Measurements from ENCODE around the gene GRIP2.

Gene GRIP2

DNA sequence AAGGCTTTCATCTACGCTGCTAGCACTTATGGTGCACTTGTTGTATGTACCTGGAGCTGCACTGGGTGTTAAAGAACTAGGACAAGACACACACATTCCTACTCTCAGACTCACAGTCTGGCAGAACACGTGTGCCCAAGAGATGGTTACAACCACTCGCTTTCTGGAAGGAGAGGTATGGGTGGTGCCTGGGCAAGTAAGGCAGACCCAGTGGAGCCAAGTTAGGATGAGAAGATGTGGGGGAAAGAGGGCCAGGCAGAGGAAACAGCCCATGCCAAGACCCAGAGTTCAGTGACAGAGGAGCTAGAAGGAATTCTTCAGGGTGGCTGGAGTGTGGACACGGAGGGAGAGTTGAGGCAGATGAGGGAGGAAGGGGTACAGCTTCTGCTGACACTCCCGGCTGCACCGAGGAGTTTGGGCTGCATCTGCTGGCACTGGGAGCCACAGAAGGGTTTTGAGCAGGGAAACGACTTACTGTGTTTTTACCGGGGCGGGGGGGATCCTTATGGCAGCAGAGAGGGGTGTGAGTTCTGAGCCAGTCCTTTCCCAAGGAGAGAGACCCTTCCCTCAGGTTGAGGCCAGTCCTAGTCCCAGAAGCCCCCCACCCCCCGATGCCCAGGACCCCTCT lies 59.0 kb downstream of the GRIP2 start:
- TF ChIP-seq, protein P1, sequence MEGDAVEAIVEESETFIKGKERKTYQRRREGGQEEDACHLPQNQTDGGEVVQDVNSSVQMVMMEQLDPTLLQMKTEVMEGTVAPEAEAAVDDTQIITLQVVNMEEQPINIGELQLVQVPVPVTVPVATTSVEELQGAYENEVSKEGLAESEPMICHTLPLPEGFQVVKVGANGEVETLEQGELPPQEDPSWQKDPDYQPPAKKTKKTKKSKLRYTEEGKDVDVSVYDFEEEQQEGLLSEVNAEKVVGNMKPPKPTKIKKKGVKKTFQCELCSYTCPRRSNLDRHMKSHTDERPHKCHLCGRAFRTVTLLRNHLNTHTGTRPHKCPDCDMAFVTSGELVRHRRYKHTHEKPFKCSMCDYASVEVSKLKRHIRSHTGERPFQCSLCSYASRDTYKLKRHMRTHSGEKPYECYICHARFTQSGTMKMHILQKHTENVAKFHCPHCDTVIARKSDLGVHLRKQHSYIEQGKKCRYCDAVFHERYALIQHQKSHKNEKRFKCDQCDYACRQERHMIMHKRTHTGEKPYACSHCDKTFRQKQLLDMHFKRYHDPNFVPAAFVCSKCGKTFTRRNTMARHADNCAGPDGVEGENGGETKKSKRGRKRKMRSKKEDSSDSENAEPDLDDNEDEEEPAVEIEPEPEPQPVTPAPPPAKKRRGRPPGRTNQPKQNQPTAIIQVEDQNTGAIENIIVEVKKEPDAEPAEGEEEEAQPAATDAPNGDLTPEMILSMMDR (IDR thresholded peaks at IDR 0.05): no peak

DNA sequence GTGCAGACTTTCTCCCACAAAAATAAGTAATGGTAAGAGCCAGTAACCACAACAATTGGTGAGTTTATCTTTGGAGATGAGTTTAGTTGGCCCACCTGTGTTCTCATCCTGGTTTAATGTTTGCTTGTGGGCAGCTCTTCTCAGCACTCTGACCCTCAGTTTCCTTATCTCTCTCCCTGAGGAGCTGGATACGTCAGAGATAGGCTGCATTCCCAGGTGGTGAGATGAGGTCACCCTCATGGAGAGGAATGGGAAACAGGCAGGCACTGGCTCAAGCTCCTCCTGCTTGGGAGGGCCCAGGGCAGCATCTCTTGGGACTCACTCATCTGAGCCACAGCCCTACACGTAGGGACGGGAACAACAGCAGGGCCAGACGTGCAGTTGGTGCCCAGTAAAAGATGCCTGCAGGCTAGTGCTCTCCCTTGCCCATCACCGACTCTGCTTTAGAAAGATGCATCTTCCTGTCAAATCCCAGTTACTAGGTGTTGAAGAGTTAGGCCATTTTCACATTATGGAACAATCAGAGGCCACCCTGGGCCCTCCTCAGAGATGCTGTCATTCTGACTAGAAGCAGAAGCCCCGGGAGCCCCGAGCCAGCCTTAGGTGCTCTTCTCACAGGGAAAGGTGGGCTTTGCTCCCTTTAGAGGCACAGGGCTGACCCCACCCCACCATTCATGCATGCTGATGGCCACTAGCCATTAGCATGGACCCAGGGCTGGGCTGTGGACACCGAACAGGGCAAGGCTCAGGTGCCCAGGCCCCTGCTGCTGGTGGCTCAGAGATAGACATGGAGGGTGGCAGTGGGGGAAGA lies 59.7 kb downstream of the GRIP2 start:
- TF ChIP-seq, protein P1 (IDR thresholded peaks at IDR 0.05): no peak

DNA sequence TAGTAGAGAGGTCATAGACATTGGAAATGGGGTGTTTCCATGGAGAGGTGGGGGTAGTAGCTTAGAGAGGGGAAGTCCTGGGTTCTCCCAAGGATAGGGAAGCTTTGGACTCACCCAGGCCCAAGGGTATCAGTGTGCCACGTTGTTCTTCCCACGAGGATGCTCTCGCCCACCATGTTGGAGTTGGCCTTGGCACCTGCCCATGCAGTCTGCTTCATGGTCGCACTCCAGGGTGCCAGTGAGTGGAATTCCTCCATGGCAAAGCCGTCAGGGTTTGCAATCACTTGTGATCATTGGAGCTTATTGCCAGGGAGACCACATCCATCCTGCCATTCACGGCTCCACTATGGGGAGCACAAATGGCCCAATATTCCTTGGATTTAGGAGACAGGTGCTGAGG lies 60.6 kb downstream of the GRIP2 start:
- TF ChIP-seq, protein P1 (IDR thresholded peaks at IDR 0.05): no peak

GRCh38 chr3:14478956-14479550 lies 61.1 kb downstream of the GRIP2 start:
- TF ChIP-seq, protein P1 (IDR thresholded peaks at IDR 0.05): no peak

DNA sequence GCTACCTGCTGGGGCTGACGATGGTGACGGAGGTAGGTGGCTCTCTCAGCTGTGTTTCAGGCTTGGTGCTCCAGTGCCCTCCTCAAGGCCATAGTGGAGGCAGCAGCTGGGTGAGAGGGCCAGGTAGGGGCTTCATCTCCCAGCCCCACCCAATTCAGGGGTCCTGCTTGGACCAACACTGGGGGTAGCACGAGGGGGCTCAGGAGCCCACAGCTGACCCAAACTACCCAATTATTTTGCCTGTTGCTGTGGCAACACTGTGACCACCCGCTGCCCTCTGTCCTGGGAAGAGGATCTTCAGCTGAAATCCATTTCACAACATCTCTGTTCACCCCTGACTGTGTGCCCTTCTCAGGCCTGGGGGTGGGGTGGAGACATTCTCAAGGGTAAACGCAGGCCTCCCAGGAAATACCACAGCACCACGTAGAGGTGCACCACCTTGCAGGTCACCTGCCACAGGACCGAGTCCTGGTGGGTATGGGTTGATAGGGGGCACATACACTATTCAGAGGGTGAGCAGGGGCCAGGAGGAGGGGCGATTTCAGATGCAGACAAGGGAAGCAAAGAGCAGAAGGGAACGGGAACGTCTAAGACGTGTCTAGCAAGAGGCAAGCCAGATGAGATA lies 62.7 kb downstream of the GRIP2 start:
- TF ChIP-seq, protein P1 (IDR thresholded peaks at IDR 0.05): no peak

DNA sequence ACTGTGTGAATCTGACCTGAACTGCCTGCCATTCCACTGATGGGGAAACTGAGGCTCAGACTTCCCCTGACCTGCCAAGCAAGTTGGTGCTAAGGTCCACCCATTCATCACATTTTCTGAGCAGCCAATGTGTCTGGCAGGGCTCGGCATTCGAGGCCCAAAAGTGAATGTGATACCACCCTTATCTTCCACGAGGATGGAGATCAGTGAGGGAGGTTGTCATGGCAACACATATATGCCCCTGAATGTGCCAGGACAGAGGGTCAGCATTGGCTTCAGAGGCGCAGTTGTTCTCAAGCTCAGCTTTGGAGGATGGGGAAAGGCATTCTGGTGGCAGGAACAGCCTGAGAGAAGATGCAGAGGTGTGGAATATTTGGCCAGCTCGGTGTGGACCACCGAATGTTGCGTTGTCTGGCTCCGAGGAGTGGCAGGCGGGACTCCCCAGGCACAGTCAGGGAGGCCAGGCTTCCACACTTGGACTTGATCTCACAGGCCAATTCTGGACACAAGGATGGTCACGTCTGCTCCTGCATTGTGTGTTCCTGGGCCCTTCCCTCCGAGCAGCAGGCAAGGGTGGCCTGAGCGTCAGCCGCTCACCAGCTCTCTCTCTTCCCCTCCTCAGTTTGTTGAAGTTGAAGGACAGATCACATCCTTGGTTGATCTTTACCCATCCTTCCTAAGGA lies 63.4 kb downstream of the GRIP2 start:
- TF ChIP-seq, protein P1 (IDR thresholded peaks at IDR 0.05): no peak

- TF ChIP-seq, protein P1 (IDR thresholded peaks at IDR 0.05): no peak
These were observed 64.5 kb downstream of the GRIP2 start for GRCh38 chr3:14475621-14476020.
